SK-N-SH (cell line): ENCODE results near the gene BTBD7. TPM values are rescaled to one million over a fixed set of nuclear protein-coding genes. Genes with fewer than 3 reads are reported as not detected.

Source experiments
- CTCF ChIA-PET: fragments of 300-600, 350-600 bp; formaldehyde crosslinking; extraction: SDS; loops from one replicate; lab custom pipeline; 2021; lab: Yijun Ruan, JAX
- POLR2A ChIA-PET: fragments of 350-600 bp; sonication (Branson Sonifier 250); formaldehyde crosslinking; extraction: SDS; loops from one replicate; lab custom pipeline; 2020; ENCODE audit warnings: antibody characterized with exemption, inconsistent platforms; lab: Yijun Ruan, JAX
- DNase-seq: peaks from one replicate; pipeline ENCODE4 v3.0.0; 2012
- H2AFZ ChIP-seq: fragments of 200-600 bp; sonication (generic); 2 replicates; pipeline ENCODE4 v1.8.1; 2016; ENCODE audit warnings: antibody characterized with exemption, mild to moderate bottlenecking, low read depth
- H3F3A ChIP-seq: fragments of 200-600 bp; sonication (generic); replicated peaks from 2 replicates; pipeline ENCODE3; 2016; ENCODE audit warnings: antibody characterized with exemption, mild to moderate bottlenecking; ENCODE audit not compliant: insufficient read depth
- H3K27ac ChIP-seq, 2 experiments: fragments of 200-500 bp in 1 of 2; fragments of 200-600 bp in 1 of 2; sonication (Bioruptor generic) in 1 of 2; sonication (generic), shearing (Covaris generic) in 1 of 2; 2 replicates each; pipeline versions ENCODE4 v1.5.1 to v1.6.1; 2014 to 2016; ENCODE audit warnings: low read depth in 2 of 2, inconsistent platforms in 1 of 2, low read length in 1 of 2, mild to moderate bottlenecking in 1 of 2, mixed read lengths in 1 of 2
- H3K27me3 ChIP-seq: fragments of 200-600 bp; sonication (generic), shearing (Covaris generic); 2 replicates; pipeline ENCODE4 v1.6.1; 2016; ENCODE audit warnings: mixed run types; ENCODE audit not compliant: insufficient read depth
- H3K36me3 ChIP-seq, 2 experiments: fragments of 200-500 bp in 1 of 2; fragments of 200-600 bp in 1 of 2; sonication (Bioruptor generic) in 1 of 2; sonication (generic) in 1 of 2; replicated peaks in 1 of 2; 2 replicates each; pipeline versions ENCODE3 to v1.5.1; 2014 to 2016; ENCODE audit warnings: low read length in 1 of 2, mild to moderate bottlenecking in 1 of 2; ENCODE audit not compliant: insufficient read depth in 2 of 2, control insufficient read depth in 1 of 2
- H3K4me1 ChIP-seq, 2 experiments: fragments of 200-500 bp in 1 of 2; fragments of 200-600 bp in 1 of 2; sonication (Bioruptor generic) in 1 of 2; sonication (generic), shearing (Covaris generic) in 1 of 2; 2 replicates each; pipeline versions ENCODE4 v1.5.1 to v1.6.1; 2014 to 2016; ENCODE audit warnings: low read depth in 1 of 2, low read length in 1 of 2, mixed run types in 1 of 2; ENCODE audit not compliant: insufficient read depth in 2 of 2, control insufficient read depth in 1 of 2
- H3K4me2 ChIP-seq: fragments of 200-600 bp; sonication (generic), shearing (Covaris generic); 2 replicates; pipeline ENCODE4 v1.6.1; 2017; ENCODE audit warnings: mixed run types
- H3K4me3 ChIP-seq, 2 experiments: fragments of 200-500 bp in 1 of 2; fragments of 200-600 bp in 1 of 2; sonication (Bioruptor generic) in 1 of 2; sonication (generic), shearing (Covaris generic) in 1 of 2; 2 replicates each; pipeline versions ENCODE4 v1.5.1 to v1.8.1; 2014 to 2016; ENCODE audit warnings: low read depth in 2 of 2, inconsistent platforms in 1 of 2, low read length in 1 of 2, mild to moderate bottlenecking in 1 of 2, mixed read lengths in 1 of 2, moderate library complexity in 1 of 2
- H3K79me2 ChIP-seq: fragments of 200-600 bp; sonication (generic); 2 replicates; pipeline ENCODE4 v1.8.1; 2017; ENCODE audit warnings: mild to moderate bottlenecking; ENCODE audit not compliant: insufficient read depth
- H3K9ac ChIP-seq: fragments of 200-600 bp; sonication (generic); 2 replicates; pipeline ENCODE4 v1.6.1; 2017; ENCODE audit warnings: mixed run types
- H3K9me2 ChIP-seq: fragments of 200-600 bp; sonication (generic); 2 replicates; pipeline ENCODE4 v1.6.1; 2017; ENCODE audit warnings: mixed run types
- H3K9me3 ChIP-seq: fragments of 200-600 bp; sonication (generic); 2 replicates; pipeline ENCODE4 v1.6.1; 2017; ENCODE audit warnings: mixed run types, mild to moderate bottlenecking, moderate library complexity
- H4K20me1 ChIP-seq: fragments of 200-600 bp; sonication (generic); 2 replicates; pipeline ENCODE4 v1.6.1; 2017; ENCODE audit warnings: mild to moderate bottlenecking, mixed run types; ENCODE audit not compliant: insufficient read depth
- CHD2 ChIP-seq: fragments of 150-350 bp; IDR thresholded peaks from 2 replicates; pipeline ENCODE4 v1.6.1; 2018; ENCODE audit warnings: low read length; ENCODE audit not compliant: partially characterized antibody
- CTCF ChIP-seq: fragments of 200-600 bp; sonication (generic); IDR thresholded peaks from 2 replicates; pipeline ENCODE4 v1.6.1; 2017; ENCODE audit warnings: antibody characterized with exemption, mild to moderate bottlenecking, moderate library complexity
- EZH2phosphoT487 ChIP-seq: fragments of 200-600 bp; sonication (generic); IDR thresholded peaks from 2 replicates; pipeline ENCODE4 v1.6.1; 2017; ENCODE audit warnings: low read depth, mixed run types, mild to moderate bottlenecking, antibody characterized with exemption, moderate library complexity, borderline replicate concordance
- FOXM1 ChIP-seq: IDR thresholded peaks from 2 replicates; pipeline ENCODE4 v1.4.0; 2012; ENCODE audit warnings: low read depth, mild to moderate bottlenecking
- GABPA ChIP-seq: IDR thresholded peaks from 2 replicates; pipeline ENCODE4 v1.4.0; 2012; ENCODE audit warnings: low read depth, mild to moderate bottlenecking
- GATA2 ChIP-seq: sonication (generic); formaldehyde crosslinking; IDR thresholded peaks from 2 replicates; pipeline ENCODE4 v1.5.0; 2020; ENCODE audit warnings: mild to moderate bottlenecking, missing genetic modification reagents
- JUND ChIP-seq: IDR thresholded peaks from 2 replicates; pipeline ENCODE4 v1.4.0; 2012
- MXI1 ChIP-seq: IDR thresholded peaks from 2 replicates; pipeline ENCODE4 v1.6.1; 2012; ENCODE audit warnings: mild to moderate bottlenecking, low read depth, low read length, improper control_type of control experiment
- NRF1 ChIP-seq: IDR thresholded peaks from 2 replicates; pipeline ENCODE4 v1.6.1; 2012; ENCODE audit warnings: low read depth, mild to moderate bottlenecking, low read length
- SMC3 ChIP-seq: IDR thresholded peaks from 2 replicates; pipeline ENCODE4 v1.6.1; 2012; ENCODE audit warnings: low read depth, low read length, improper control_type of control experiment
- TCF12 ChIP-seq: IDR thresholded peaks from 2 replicates; pipeline ENCODE4 v1.4.0; 2012
- ZBTB33 ChIP-seq: IDR thresholded peaks from 2 replicates; pipeline ENCODE4 v1.4.0; 2012; ENCODE audit warnings: low read depth, borderline replicate concordance
- WGBS: methylation state at CpG from one replicate; pipeline ENCODE4 v1.1.6; 2017; ENCODE audit warnings: low lambda C conversion rate; 5-methylcytosine and 5-hydroxymethylcytosine counted together
- polyA plus RNA-seq, 3 experiments: library from polyadenylated mRNA; depleted of rRNA; stranded (reverse); fragments of >200 nt; gene quantifications; 2 replicates each; pipeline ENCODE4 v1.2.3, GENCODE V29; 2012
- TF ChIP-seq, protein P1 (sequence below): IDR thresholded peaks from 2 replicates; pipeline ENCODE4 v1.6.1; 2012; ENCODE audit warnings: mild to moderate bottlenecking, low read depth, low read length, moderate library complexity
- TF ChIP-seq, protein P2 (sequence below): IDR thresholded peaks from 2 replicates; pipeline ENCODE4; 2012

The BTBD7 gene
- polyA plus RNA-seq, 1 of the 3 experiments (the other 2 are of a cell fraction): 8.6 TPM

DNA sequence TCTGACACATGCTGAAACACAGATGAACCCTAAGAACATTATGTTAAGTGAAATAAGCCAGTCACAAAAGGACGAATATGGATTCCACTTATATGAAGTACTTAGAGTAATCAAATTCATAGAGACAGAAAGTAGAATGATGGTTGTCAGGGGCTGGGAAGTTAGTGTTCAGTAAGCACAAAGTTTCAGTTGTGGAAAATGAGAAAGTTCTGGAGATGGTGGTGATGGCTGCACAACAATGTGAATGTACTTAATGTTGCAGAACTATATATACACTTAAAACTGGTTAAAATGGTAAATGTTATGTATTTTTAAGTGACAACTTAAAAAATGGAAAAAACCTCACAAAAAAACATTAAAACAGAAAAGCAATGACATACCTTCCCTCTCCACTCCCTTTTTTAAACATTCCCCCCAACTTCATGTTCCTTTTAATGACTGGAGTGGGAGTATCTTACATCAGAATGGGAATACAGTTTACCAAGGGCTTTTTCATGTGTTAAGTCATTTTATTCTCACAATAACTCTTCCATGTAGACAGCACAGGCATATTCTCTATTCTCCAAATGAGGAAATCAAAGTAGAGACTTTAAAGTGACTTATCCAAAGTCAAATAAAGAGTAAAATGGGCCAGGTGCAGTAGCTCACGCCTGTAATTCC, 24.0 kb downstream of the BTBD7 start:
- H3K4me2 ChIP-seq: no peak overlapping the region
- no peaks in the 10 kb centered on the region for H3K27me3 ChIP-seq
- no peaks in the 10 kb centered on the region for H3K9me2 ChIP-seq
- H3K36me3 ChIP-seq: peaks cover 0 to 8% of the 10 kb centered on the region in 2 experiments
- H3K79me2 ChIP-seq: peaks cover 96% of the 10 kb centered on the region
- H3K9ac ChIP-seq: no peak overlapping the region
- ChIA-PET POLR2A (no interaction called here), CTCF (interaction anchor here (0.8 kb wide), 1 partner anchor 38 kb away, joined by 3 read pairs; no protein-coding TSS in a partner anchor)
- no peak overlapping the region for H3K27ac ChIP-seq
- H4K20me1 ChIP-seq: peaks cover 24% of the 10 kb centered on the region
- H3K4me1 ChIP-seq: peaks cover 4 to 19% of the 10 kb centered on the region in 2 experiments; a peak in 2 of 4 replicates
- TF ChIP-seq ZBTB33: no peak
- TF ChIP-seq GATA2 (CRISPR knock-in tag): no peak
- no peak for TF ChIP-seq TCF12
- no peak for TF ChIP-seq EZH2phosphoT487
- no peak for TF ChIP-seq JUND
- TF ChIP-seq, protein P1, sequence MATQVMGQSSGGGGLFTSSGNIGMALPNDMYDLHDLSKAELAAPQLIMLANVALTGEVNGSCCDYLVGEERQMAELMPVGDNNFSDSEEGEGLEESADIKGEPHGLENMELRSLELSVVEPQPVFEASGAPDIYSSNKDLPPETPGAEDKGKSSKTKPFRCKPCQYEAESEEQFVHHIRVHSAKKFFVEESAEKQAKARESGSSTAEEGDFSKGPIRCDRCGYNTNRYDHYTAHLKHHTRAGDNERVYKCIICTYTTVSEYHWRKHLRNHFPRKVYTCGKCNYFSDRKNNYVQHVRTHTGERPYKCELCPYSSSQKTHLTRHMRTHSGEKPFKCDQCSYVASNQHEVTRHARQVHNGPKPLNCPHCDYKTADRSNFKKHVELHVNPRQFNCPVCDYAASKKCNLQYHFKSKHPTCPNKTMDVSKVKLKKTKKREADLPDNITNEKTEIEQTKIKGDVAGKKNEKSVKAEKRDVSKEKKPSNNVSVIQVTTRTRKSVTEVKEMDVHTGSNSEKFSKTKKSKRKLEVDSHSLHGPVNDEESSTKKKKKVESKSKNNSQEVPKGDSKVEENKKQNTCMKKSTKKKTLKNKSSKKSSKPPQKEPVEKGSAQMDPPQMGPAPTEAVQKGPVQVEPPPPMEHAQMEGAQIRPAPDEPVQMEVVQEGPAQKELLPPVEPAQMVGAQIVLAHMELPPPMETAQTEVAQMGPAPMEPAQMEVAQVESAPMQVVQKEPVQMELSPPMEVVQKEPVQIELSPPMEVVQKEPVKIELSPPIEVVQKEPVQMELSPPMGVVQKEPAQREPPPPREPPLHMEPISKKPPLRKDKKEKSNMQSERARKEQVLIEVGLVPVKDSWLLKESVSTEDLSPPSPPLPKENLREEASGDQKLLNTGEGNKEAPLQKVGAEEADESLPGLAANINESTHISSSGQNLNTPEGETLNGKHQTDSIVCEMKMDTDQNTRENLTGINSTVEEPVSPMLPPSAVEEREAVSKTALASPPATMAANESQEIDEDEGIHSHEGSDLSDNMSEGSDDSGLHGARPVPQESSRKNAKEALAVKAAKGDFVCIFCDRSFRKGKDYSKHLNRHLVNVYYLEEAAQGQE: no peak
- no peak for TF ChIP-seq FOXM1
- no peak for TF ChIP-seq NRF1
- no peak for TF ChIP-seq GABPA
- TF ChIP-seq SMC3: no peak
- TF ChIP-seq, protein P2, sequence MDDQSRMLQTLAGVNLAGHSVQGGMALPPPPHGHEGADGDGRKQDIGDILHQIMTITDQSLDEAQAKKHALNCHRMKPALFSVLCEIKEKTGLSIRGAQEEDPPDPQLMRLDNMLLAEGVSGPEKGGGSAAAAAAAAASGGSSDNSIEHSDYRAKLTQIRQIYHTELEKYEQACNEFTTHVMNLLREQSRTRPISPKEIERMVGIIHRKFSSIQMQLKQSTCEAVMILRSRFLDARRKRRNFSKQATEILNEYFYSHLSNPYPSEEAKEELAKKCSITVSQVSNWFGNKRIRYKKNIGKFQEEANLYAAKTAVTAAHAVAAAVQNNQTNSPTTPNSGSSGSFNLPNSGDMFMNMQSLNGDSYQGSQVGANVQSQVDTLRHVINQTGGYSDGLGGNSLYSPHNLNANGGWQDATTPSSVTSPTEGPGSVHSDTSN: no peak
- no peak for TF ChIP-seq CTCF
- TF ChIP-seq CHD2: no peak
- TF ChIP-seq MXI1: no peak
- TF ChIP-seq, all 33 proteins: peak for 0
- WGBS: 91% methylated on average over 2 of the region's 2 CpGs
- Histone ChIP-seq H3F3A (no peaks in the 10 kb centered on the region), H2AFZ (no peak overlapping the region), H3K9me3 (no peaks in the 10 kb centered on the region), H3K4me3 (no peak overlapping the region)
- no peak for DNase-seq
